HEK293T (cell line): ENCODE measurements around the gene SNX22.

ENCODE experiments used
- BHLHE40 ChIP-seq: fragments of 450-650 bp; IDR thresholded peaks from 2 replicates; pipeline ENCODE4 v1.6.1; 2016; ENCODE audit warnings: mild to moderate bottlenecking, moderate library complexity, borderline replicate concordance
- CTBP1 ChIP-seq: fragments of 450-650 bp; IDR thresholded peaks from 2 replicates; pipeline ENCODE4 v1.6.1; 2016; ENCODE audit warnings: borderline replicate concordance
- FOXK2 ChIP-seq: fragments of 450-650 bp; IDR thresholded peaks from 2 replicates; pipeline ENCODE4 v1.6.1; 2016; ENCODE audit warnings: mild to moderate bottlenecking
- FOXM1 ChIP-seq: fragments of 450-650 bp; IDR thresholded peaks from 2 replicates; pipeline ENCODE4 v1.6.1; 2017; ENCODE audit warnings: mild to moderate bottlenecking, borderline replicate concordance
- LEF1 ChIP-seq: fragments of 450-650 bp; IDR thresholded peaks from 2 replicates; pipeline ENCODE4 v1.6.1; 2017; ENCODE audit warnings: mild to moderate bottlenecking, borderline replicate concordance
- SP1 ChIP-seq: fragments of 450-650 bp; IDR thresholded peaks from 2 replicates; pipeline ENCODE4 v1.6.1; 2017
- SUZ12 ChIP-seq: fragments of 450-650 bp; IDR thresholded peaks from 2 replicates; pipeline ENCODE4 v1.6.1; 2016; ENCODE audit warnings: mild to moderate bottlenecking
- TARDBP ChIP-seq: fragments of 450-650 bp; IDR thresholded peaks from 2 replicates; pipeline ENCODE4 v1.6.1; 2016
- ZNF384 ChIP-seq: fragments of 450-650 bp; IDR thresholded peaks from 2 replicates; pipeline ENCODE4 v1.6.1; 2016

- TF ChIP-seq LEF1 (no peak), SP1 (no peak), BHLHE40 (no peak), CTBP1 (no peak), FOXK2 (no peak), SUZ12 (no peak), ZNF384 (no peak), FOXM1 (no peak), TARDBP (no peak)
Measured at GRCh38 chr15:64146520-64146884, 5.0 kb upstream of the SNX22 start.
